Muscle layer of duodenum (tissue), 2 donors: ENCODE measurements around the gene CST7.
"Not testable (repeated sequence)": the region's sequence is repeated elsewhere in the genome, so short reads cannot be mapped to it uniquely, and the experiment has no call there.

ENCODE experiments used
- H3K27ac ChIP-seq: one replicate; pipeline ENCODE4 v1.7.0; 2013; ENCODE audit warnings: mild to moderate bottlenecking, low read length
- H3K27me3 ChIP-seq: one replicate; pipeline ENCODE4 v1.7.0; 2013; ENCODE audit warnings: low read depth, mild to moderate bottlenecking, control low read depth, low read length
- H3K36me3 ChIP-seq, 2 donors: one replicate each; pipeline ENCODE4 v1.7.0; 2013; ENCODE audit warnings: low read length in 2 of 2, control low read depth in 1 of 2, mild to moderate bottlenecking in 1 of 2; ENCODE audit not compliant: insufficient read depth in 2 of 2, control insufficient read depth in 1 of 2
- H3K4me1 ChIP-seq, 2 donors: one replicate each; pipeline ENCODE4 v1.7.0; 2013; ENCODE audit warnings: low read length in 2 of 2, mild to moderate bottlenecking in 2 of 2, control low read depth in 1 of 2, moderate library complexity in 1 of 2; ENCODE audit not compliant: insufficient read depth in 2 of 2, control insufficient read depth in 1 of 2
- H3K4me3 ChIP-seq, 2 donors: one replicate each; pipeline ENCODE4 v1.7.0; 2013; ENCODE audit warnings: low read length in 2 of 2, low read depth in 1 of 2, mild to moderate bottlenecking in 1 of 2
- H3K9me3 ChIP-seq, 2 donors: one replicate each; pipeline ENCODE4 v1.7.0; 2013; ENCODE audit warnings: low read length in 2 of 2, control low read depth in 1 of 2, mild to moderate bottlenecking in 1 of 2; ENCODE audit not compliant: control insufficient read depth in 1 of 2
- donor health status: healthy.

The CST7 gene

GRCh38 chr20:24915440-24915839 is 33.6 kb upstream of the CST7 start:
- Histone ChIP-seq H3K27me3 (no peaks in the 10 kb centered on the region), H3K27ac (no peak overlapping the region), H3K4me3 (no peak overlapping the region), H3K4me1 (peaks cover 0 to 4% of the 10 kb centered on the region in 2 donors), H3K36me3 (no peaks in the 10 kb centered on the region), H3K9me3 (no peaks in the 10 kb centered on the region)

DNA sequence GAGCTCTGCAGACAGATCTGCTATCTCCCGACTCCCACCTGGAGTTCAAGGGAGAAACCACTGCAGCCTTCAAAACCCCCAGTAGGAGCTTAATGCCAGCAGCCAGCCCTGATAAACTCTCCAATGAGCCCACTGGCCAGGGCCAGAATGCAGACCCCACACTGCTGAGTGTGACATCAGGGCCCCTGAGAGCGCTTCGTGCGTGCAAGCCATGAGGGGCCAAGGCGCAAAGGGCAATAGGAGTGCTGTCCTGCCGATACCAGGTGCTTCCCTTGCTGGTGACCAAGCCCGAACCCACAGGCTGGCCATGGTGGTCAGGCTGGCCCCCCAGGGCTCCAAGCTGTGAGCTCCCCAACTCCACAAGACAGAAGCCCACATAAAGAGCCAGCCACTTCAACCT is 33.2 kb upstream of the CST7 start:
- no peaks in the 10 kb centered on the region for H3K9me3 ChIP-seq
- no peak overlapping the region for H3K4me3 ChIP-seq
- no peaks in the 10 kb centered on the region for H3K27me3 ChIP-seq
- peaks cover 0 to 4% of the 10 kb centered on the region in 2 donors for H3K4me1 ChIP-seq
- H3K27ac ChIP-seq, result no peak overlapping the region
- H3K36me3 ChIP-seq, result no peaks in the 10 kb centered on the region

DNA sequence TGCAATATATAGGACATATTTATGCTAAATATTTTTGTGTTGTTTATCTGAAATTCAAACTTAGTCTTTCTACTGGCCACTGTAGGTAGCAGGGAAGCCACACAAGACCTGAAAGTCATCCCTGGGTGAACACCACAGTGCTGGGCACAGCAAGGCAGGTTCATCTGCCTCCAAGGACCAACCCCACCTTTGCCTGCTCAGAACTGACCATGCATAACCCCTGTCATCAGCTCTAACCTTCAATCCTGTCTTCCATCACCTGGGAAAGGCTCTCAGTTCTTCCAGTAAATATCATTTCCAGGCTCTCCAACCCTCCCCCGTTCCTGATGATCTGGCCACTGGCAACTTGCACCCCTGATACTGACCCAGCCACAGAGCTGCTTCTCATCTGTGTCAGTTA is 32.7 kb upstream of the CST7 start:
- Histone ChIP-seq H3K27ac (no peak overlapping the region), H3K36me3 (no peaks in the 10 kb centered on the region)

DNA sequence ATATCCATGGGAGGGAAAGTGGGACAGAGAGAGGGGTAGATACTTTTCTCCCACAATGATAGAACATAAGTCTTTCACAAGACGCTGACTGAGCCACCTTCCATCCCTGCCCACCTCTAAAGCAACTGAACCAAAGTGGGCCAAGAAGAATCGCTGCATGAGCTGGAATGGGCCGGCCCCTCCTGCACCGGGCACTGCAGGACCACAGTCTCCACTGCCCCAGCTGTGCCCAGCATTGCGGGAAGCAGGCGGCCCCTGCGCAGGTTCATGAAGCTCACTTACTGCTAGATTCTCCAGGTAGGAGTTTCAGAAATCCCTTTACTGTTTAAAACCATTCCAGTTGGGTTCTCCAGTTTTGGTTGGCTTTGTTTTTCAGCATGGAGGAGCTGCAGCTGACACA is 32.0 kb upstream of the CST7 start:
- Histone ChIP-seq H3K4me1 (peaks cover 0 to 4% of the 10 kb centered on the region in 2 donors), H3K9me3 (no peaks in the 10 kb centered on the region), H3K4me3 (no peak overlapping the region), H3K36me3 (no peaks in the 10 kb centered on the region), H3K27ac (no peak overlapping the region), H3K27me3 (no peaks in the 10 kb centered on the region)

More for the DNA sequence above, 32.7 kb upstream of the CST7 start:
- Histone ChIP-seq H3K4me1 (peaks cover 0 to 4% of the 10 kb centered on the region in 2 donors), H3K27me3 (no peaks in the 10 kb centered on the region), H3K4me3 (no peak overlapping the region), H3K9me3 (no peaks in the 10 kb centered on the region)

GRCh38 chr20:24917797-24918578 is 31.1 kb upstream of the CST7 start:
- Histone ChIP-seq H3K4me3 (peak overlapping the region in 1 of 2 donors; percentile 12), H3K4me1 (peaks cover 0 to 4% of the 10 kb centered on the region in 2 donors), H3K27ac (no peak overlapping the region), H3K27me3 (no peaks in the 10 kb centered on the region), H3K9me3 (no peaks in the 10 kb centered on the region), H3K36me3 (no peaks in the 10 kb centered on the region)

GRCh38 chr20:24918579-24919566 is 30.2 kb upstream of the CST7 start:
- Histone ChIP-seq H3K4me3 (peak overlapping the region in 1 of 2 donors; percentile 12), H3K27ac (no peak overlapping the region), H3K9me3 (no peaks in the 10 kb centered on the region), H3K27me3 (no peaks in the 10 kb centered on the region), H3K4me1 (peaks cover 0 to 4% of the 10 kb centered on the region in 2 donors), H3K36me3 (no peaks in the 10 kb centered on the region)

DNA sequence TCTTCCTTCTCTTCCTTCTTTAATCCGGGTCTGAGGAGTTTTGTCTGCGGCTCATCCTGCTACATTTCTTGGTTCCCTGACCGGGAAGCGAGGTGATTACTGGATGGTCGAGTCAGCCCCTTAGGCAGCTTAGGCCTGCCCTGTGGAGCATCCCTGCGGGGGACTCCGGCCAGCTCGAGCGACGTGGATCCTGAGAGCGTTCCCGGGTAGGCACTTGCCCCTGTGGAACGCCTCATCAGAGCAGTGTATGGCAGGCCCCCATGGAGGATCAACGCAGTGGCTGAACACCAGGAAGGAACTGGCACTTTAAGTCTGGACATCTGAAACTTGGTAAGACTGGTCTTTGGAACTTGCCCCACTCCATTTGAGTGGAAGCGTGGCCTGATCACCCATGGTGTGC is 29.4 kb upstream of the CST7 start:
- H3K4me1 ChIP-seq, H3K27ac ChIP-seq, H3K4me3 ChIP-seq, H3K36me3 ChIP-seq, H3K27me3 ChIP-seq, H3K9me3 ChIP-seq: not testable (repeated sequence)

- H3K27ac ChIP-seq, H3K9me3 ChIP-seq, H3K36me3 ChIP-seq, H3K4me3 ChIP-seq, H3K4me1 ChIP-seq, H3K27me3 ChIP-seq: not testable (repeated sequence)
Measured at GRCh38 chr20:24920706-24921105, 28.4 kb upstream of the CST7 start.

DNA sequence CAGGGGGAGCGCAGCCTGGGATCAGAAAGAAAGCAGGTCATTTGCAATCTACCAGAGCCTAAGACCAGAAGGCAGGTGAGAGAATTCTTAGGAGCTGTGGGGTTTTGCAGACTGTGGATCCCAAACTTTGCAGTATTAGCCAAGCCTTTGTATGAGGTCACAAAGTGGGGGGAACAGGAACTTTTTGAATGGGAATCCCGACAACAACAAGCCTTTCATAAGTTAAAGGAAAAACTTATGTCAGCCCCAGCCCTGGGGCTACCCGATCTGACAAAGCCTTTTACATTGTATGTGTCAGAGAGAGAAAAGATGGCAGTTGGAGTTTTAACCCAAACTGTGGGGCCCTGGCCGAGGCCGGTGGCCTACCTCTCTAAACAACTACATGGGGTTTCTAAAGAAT is 19.8 kb upstream of the CST7 start:
- H3K27ac ChIP-seq, H3K36me3 ChIP-seq, H3K4me1 ChIP-seq, H3K27me3 ChIP-seq, H3K4me3 ChIP-seq, H3K9me3 ChIP-seq: not testable (repeated sequence)

DNA sequence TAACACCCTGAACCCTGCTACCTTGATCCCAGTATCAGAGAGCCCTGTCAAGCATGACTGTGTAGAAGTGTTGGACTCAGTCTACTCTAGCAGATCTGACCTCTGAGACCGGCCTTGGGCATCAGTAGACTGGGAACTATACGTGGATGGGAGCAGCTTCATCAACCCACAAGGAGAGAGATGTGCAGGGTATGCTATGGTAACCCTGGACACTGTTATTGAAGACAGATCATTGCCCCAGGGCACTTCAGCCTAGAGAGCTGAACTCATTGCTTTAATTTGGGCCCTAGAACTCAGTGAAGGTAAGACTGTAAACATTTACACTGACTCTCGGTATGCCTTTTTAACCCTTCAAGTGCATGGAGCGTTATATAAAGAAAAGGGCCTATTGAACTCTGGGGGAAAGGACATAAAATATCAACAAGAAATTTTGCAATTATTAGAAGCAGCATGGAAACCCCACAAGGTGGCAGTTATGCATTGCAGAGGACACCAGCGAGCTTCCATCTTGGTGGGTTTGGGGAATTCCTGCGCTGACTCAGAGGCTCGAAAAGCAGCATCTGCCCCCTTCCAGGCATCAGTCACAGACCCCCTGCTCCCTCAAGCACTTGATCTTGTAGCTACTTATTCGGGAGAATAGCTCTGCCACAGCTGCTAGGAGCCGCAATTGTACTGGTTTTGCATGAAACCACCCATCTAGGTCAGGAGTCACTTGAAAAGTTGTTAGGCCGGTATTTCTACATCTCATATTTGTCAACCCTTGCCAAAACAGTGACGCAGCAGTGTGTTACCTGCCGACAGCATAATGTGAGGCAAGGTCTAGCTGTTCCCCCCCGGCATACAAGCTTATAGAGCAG is 19.0 kb upstream of the CST7 start:
- Histone ChIP-seq H3K4me3 (peak overlapping the region in 1 of 2 donors; percentile 33), H3K27ac (peak overlapping the region; percentile 39)
- not testable (repeated sequence) for H3K27me3 ChIP-seq, H3K36me3 ChIP-seq, H3K4me1 ChIP-seq, H3K9me3 ChIP-seq
